ENCODE measurements around the gene SHOC1.

GRCh38 chr9:111833941-111834340 is 39.2 kb upstream of the SHOC1 start:
- TF ChIP-seq CTCF (IDR thresholded peaks at IDR 0.05) (no peak), POLR2A (IDR thresholded peaks at IDR 0.05) (no peak)
